Endothelial cell of umbilical vein (primary cell): Measurements from ENCODE around the gene MATN1.

Experiments
- CTCF ChIP-seq, 2 donors: IDR thresholded peaks; 1 replicate in 1 of 2; 2 replicates in 1 of 2; pipeline ENCODE4 v1.5.1; 2011; ENCODE audit warnings: low read length in 2 of 2, mild to moderate bottlenecking in 2 of 2, moderate library complexity in 2 of 2, control low read depth in 1 of 2, inconsistent platforms in 1 of 2, low read depth in 1 of 2; ENCODE audit not compliant: insufficient read depth in 1 of 2; ENCODE audit errors: extremely low read depth in 1 of 2
- EZH2 ChIP-seq: IDR thresholded peaks from 2 replicates; pipeline ENCODE4 v1.6.1; 2012; ENCODE audit warnings: borderline replicate concordance, low read depth, mild to moderate bottlenecking, moderate library complexity, low read length, inconsistent platforms; ENCODE audit not compliant: severe bottlenecking
- JUN ChIP-seq: IDR thresholded peaks from 2 replicates; pipeline ENCODE4 v1.6.1; 2011; ENCODE audit warnings: borderline replicate concordance, low read depth; ENCODE audit not compliant: insufficient read length, insufficient read depth
- MAX ChIP-seq: IDR thresholded peaks from 2 replicates; pipeline ENCODE4 v1.6.1; 2011; ENCODE audit not compliant: insufficient read depth, insufficient read length
- MYC ChIP-seq: IDR thresholded peaks from one replicate; pipeline ENCODE4 v1.6.1; 2011; ENCODE audit warnings: mild to moderate bottlenecking, low read depth, low read length
- POLR2A ChIP-seq: IDR thresholded peaks from 2 replicates; pipeline ENCODE4 v1.6.1; 2012; ENCODE audit warnings: low read depth, mild to moderate bottlenecking, control low read depth, low read length
- POLR2AphosphoS5 ChIP-seq: IDR thresholded peaks from 2 replicates; pipeline ENCODE4 v1.6.1; 2012; ENCODE audit warnings: low read depth, mild to moderate bottlenecking, control low read depth, low read length, moderate library complexity; ENCODE audit not compliant: insufficient read depth

- TF ChIP-seq POLR2A (no peak), MYC (no peak), CTCF (IDR thresholded peaks at IDR 0.05; ENCODE audit: extremely low read depth in 1 of 2, insufficient read depth in 1 of 2, low read depth in 1 of 2, low read length in 2 of 2) (no peak), EZH2 (no peak), MAX (no peak), JUN (no peak), POLR2AphosphoS5 (no peak)
Measured at GRCh38 chr1:30666756-30667273, 56.6 kb downstream of the MATN1 start.
